ENCODE measurements around the gene DMD. TPM values are rescaled to one million over a fixed set of nuclear protein-coding genes. Genes with fewer than 3 reads are reported as not detected.
"Not testable (repeated sequence)": the region's sequence is repeated elsewhere in the genome, so short reads cannot be mapped to it uniquely, and the experiment has no call there.

The DMD gene
- total and polyA plus RNA-seq, 4 donors, result 3.9 to 73.8 (median 11.2) TPM

- H3K4me3 ChIP-seq, result no peak overlapping the region
- ATAC-seq (ENCODE audit: insufficient read depth, low FRiP score) (no peak), DNase-seq (peak in 1 of 3 donors; percentile 48)
- 36 to 75% methylated on average over 2 of the region's 2 CpGs for WGBS, 2 donors
- no peak overlapping the region for H3K9ac ChIP-seq (ENCODE audit: insufficient read depth in 1 of 2, low read length in 2 of 2)
- no peaks in the 10 kb centered on the region for H3K36me3 ChIP-seq (ENCODE audit: control insufficient read depth in 4 of 4, insufficient read depth in 4 of 4, low read length in 4 of 4)
- TF ChIP-seq CTCF (IDR thresholded peaks at IDR 0.05; ENCODE audit: control extremely low read depth, extremely low read depth), result no peak
- no peak overlapping the region for H3K27ac ChIP-seq (ENCODE audit: low read depth in 1 of 2, low read length in 1 of 2)
- H3K4me1 ChIP-seq (ENCODE audit: control insufficient read depth in 5 of 5, insufficient read depth in 5 of 5, low read length in 5 of 5), result no peaks in the 10 kb centered on the region
- no peaks in the 10 kb centered on the region for H3K9me3 ChIP-seq (ENCODE audit: control insufficient read depth in 4 of 4, insufficient read depth in 3 of 4, low read length in 3 of 4)
- no peaks in the 10 kb centered on the region for H3K27me3 ChIP-seq (ENCODE audit: control insufficient read depth in 3 of 3, insufficient read depth in 3 of 3, low read length in 2 of 3)
Observed at GRCh38 chrX:32745323-32745722, 466.0 kb downstream of the DMD start.

GRCh38 chrX:32744921-32745320 lies 466.4 kb downstream of the DMD start:
- Histone ChIP-seq H3K27me3 (ENCODE audit: control insufficient read depth in 3 of 3, insufficient read depth in 3 of 3, low read length in 2 of 3) (no peaks in the 10 kb centered on the region), H3K9ac (ENCODE audit: insufficient read depth in 1 of 2, low read length in 2 of 2) (no peak overlapping the region), H3K36me3 (ENCODE audit: control insufficient read depth in 4 of 4, insufficient read depth in 4 of 4, low read length in 4 of 4) (no peaks in the 10 kb centered on the region), H3K27ac (ENCODE audit: low read depth in 1 of 2, low read length in 1 of 2) (no peak overlapping the region), H3K4me1 (ENCODE audit: control insufficient read depth in 5 of 5, insufficient read depth in 5 of 5, low read length in 5 of 5) (no peaks in the 10 kb centered on the region), H3K9me3 (ENCODE audit: control insufficient read depth in 4 of 4, insufficient read depth in 3 of 4, low read length in 3 of 4) (no peaks in the 10 kb centered on the region), H3K4me3 (no peak overlapping the region)
- peak in 2 of 3 donors; percentile 48 to 56 for DNase-seq
- 82 to 88% methylated on average over 1 of the region's 1 CpG for WGBS, 2 donors
- no peak for TF ChIP-seq CTCF (IDR thresholded peaks at IDR 0.05; ENCODE audit: control extremely low read depth, extremely low read depth)
- ATAC-seq (ENCODE audit: insufficient read depth, low FRiP score), result no peak

- H3K4me3 ChIP-seq, result no peak overlapping the region
- H3K27me3 ChIP-seq (ENCODE audit: control insufficient read depth in 3 of 3, insufficient read depth in 3 of 3, low read length in 2 of 3), result no peaks in the 10 kb centered on the region
- ATAC-seq (ENCODE audit: insufficient read depth, low FRiP score), result no peak
- no peaks in the 10 kb centered on the region for H3K9me3 ChIP-seq (ENCODE audit: control insufficient read depth in 4 of 4, insufficient read depth in 3 of 4, low read length in 3 of 4)
- H3K4me1 ChIP-seq (ENCODE audit: control insufficient read depth in 5 of 5, insufficient read depth in 5 of 5, low read length in 5 of 5), result no peaks in the 10 kb centered on the region
- H3K27ac ChIP-seq (ENCODE audit: low read depth in 1 of 2, low read length in 1 of 2), result no peak overlapping the region
- no peak overlapping the region for H3K9ac ChIP-seq (ENCODE audit: insufficient read depth in 1 of 2, low read length in 2 of 2)
- no peak for TF ChIP-seq CTCF (IDR thresholded peaks at IDR 0.05; ENCODE audit: control extremely low read depth, extremely low read depth)
- DNase-seq, result no peak
- WGBS, 2 donors, result 87 to 91% methylated on average over 3 of the region's 3 CpGs
- H3K36me3 ChIP-seq (ENCODE audit: control insufficient read depth in 4 of 4, insufficient read depth in 4 of 4, low read length in 4 of 4), result no peaks in the 10 kb centered on the region
Observed at GRCh38 chrX:32741910-32742309, 469.4 kb downstream of the DMD start.

GRCh38 chrX:32708542-32708941 lies 502.8 kb downstream of the DMD start:
- ATAC-seq (ENCODE audit: insufficient read depth, low FRiP score) (no peak), DNase-seq (no peak)
- H3K9ac ChIP-seq (ENCODE audit: insufficient read depth in 1 of 2, low read length in 2 of 2), result no peak overlapping the region
- no peaks in the 10 kb centered on the region for H3K9me3 ChIP-seq (ENCODE audit: control insufficient read depth in 4 of 4, insufficient read depth in 3 of 4, low read length in 3 of 4)
- H3K27me3 ChIP-seq (ENCODE audit: control insufficient read depth in 3 of 3, insufficient read depth in 3 of 3, low read length in 2 of 3), result peaks cover 0 to 2% (median 0%) of the 10 kb centered on the region in 3 donors
- H3K4me3 ChIP-seq, result no peak overlapping the region
- H3K27ac ChIP-seq (ENCODE audit: low read depth in 1 of 2, low read length in 1 of 2), result no peak overlapping the region
- H3K36me3 ChIP-seq (ENCODE audit: control insufficient read depth in 4 of 4, insufficient read depth in 4 of 4, low read length in 4 of 4), result no peaks in the 10 kb centered on the region
- no peaks in the 10 kb centered on the region for H3K4me1 ChIP-seq (ENCODE audit: control insufficient read depth in 5 of 5, insufficient read depth in 5 of 5, low read length in 5 of 5)
- WGBS, 2 donors, result 68 to 77% methylated on average over 4 of the region's 4 CpGs
- TF ChIP-seq CTCF (IDR thresholded peaks at IDR 0.05; ENCODE audit: control extremely low read depth, extremely low read depth), result no peak

- H3K9me3 ChIP-seq (ENCODE audit: control insufficient read depth in 4 of 4, insufficient read depth in 3 of 4, low read length in 3 of 4); H3K27me3 ChIP-seq (ENCODE audit: control insufficient read depth in 3 of 3, insufficient read depth in 3 of 3, low read length in 2 of 3); H3K27ac ChIP-seq (ENCODE audit: low read depth in 1 of 2, low read length in 1 of 2); ATAC-seq (ENCODE audit: insufficient read depth, low FRiP score); DNase-seq; H3K36me3 ChIP-seq (ENCODE audit: control insufficient read depth in 4 of 4, insufficient read depth in 4 of 4, low read length in 4 of 4); H3K4me3 ChIP-seq; H3K9ac ChIP-seq (ENCODE audit: insufficient read depth in 1 of 2, low read length in 2 of 2); H3K4me1 ChIP-seq (ENCODE audit: control insufficient read depth in 5 of 5, insufficient read depth in 5 of 5, low read length in 5 of 5): not testable (repeated sequence)
- WGBS, 2 donors, result 89 to 93% methylated on average over 9 of the region's 9 CpGs
Observed at GRCh38 chrX:32705385-32705784, 506.0 kb downstream of the DMD start.

Measured in lung (tissue), 12 donors.